Measurements from ENCODE around the gene ATRN.

DNA sequence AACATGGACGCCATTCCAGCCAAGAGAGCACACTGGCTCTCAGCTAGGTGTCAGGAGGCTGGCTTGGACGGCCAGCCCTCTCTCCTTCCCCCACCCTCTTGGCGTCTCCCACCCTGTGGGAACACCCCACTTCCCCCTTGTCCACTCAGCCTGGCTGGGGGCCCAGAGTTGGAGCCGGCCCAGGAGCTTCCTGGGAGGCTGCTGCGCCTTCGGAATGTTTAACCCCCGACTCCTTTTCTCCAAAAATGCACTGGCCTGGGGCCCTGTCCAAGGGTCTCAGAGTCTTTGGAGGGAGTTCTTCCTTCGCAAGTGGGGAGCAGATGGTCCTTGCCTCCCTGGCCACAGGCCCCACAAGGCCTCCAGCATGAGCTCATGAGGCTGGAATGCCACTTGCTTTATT is 206.9 kb downstream of the ATRN start:
- TF ChIP-seq, protein P1, sequence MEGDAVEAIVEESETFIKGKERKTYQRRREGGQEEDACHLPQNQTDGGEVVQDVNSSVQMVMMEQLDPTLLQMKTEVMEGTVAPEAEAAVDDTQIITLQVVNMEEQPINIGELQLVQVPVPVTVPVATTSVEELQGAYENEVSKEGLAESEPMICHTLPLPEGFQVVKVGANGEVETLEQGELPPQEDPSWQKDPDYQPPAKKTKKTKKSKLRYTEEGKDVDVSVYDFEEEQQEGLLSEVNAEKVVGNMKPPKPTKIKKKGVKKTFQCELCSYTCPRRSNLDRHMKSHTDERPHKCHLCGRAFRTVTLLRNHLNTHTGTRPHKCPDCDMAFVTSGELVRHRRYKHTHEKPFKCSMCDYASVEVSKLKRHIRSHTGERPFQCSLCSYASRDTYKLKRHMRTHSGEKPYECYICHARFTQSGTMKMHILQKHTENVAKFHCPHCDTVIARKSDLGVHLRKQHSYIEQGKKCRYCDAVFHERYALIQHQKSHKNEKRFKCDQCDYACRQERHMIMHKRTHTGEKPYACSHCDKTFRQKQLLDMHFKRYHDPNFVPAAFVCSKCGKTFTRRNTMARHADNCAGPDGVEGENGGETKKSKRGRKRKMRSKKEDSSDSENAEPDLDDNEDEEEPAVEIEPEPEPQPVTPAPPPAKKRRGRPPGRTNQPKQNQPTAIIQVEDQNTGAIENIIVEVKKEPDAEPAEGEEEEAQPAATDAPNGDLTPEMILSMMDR (conservative IDR thresholded peaks at IDR 0.05; ENCODE audit: low read length): no peak
- no peak for TF ChIP-seq EZH2phosphoT487 (IDR thresholded peaks at IDR 0.05; ENCODE audit: borderline replicate concordance)

All from Loucy (cell line).